HG03354 (cell line): ENCODE measurements around the gene EPHB3.

Experiments
- ATAC-seq: cut with Tn5 transposase; IDR thresholded peaks from one replicate; pipeline ENCODE4 v1.9.1; 2021; ENCODE audit warnings: mild to moderate bottlenecking; ENCODE audit not compliant: unreplicated experiment, poor library complexity, severe bottlenecking

The EPHB3 gene

GRCh38 chr3:184594371-184595001 is 32.9 kb downstream of the EPHB3 start:
- no peak for ATAC-seq

- ATAC-seq = no peak
Observed at GRCh38 chr3:184595726-184596125, 34.1 kb downstream of the EPHB3 start.

DNA sequence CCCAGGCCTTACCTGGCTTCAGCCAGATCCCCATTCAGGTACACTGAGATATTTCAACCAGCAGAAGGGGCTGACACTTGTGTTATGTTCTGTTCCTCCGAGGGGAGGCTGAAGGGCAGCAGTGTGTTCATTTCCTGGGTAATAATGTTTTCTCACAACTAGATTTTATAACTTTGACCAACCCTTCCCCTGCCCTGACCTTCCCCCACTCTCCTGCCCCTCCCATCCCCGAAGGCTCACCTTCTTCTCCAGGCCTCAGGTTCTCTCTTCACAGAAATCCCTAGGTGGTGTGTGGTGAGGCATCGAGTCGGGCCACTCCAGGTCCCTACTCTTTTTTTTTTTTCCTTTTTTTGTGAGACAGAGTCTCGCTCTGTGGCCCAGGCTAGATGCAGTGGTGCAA is 34.6 kb downstream of the EPHB3 start:
- no peak for ATAC-seq

- no peak for ATAC-seq
Observed at GRCh38 chr3:184596886-184597575, 35.4 kb downstream of the EPHB3 start.

GRCh38 chr3:184597829-184598573 is 36.4 kb downstream of the EPHB3 start:
- ATAC-seq = no peak

GRCh38 chr3:184598574-184598927 is 37.0 kb downstream of the EPHB3 start:
- no peak for ATAC-seq

DNA sequence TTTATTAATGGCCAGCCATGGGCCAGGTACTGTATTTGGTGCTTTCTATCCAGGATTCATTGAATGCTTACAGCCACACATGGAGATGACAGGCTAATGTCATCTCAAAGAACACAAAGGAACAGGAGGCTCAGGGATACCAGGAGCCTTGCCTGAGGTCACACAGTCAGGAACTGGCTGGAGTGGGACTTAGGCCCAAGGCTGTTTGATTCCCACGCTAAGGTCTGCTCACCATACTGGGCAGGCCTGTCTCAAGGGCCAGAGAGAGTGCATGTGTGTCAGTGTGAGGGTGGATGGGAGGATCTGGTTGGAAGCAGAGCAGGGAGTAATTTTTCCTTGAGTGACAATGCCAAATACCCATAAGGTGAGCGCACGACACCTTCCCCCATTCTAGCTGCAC is 37.6 kb downstream of the EPHB3 start:
- ATAC-seq = no peak

- no peak for ATAC-seq
Observed at GRCh38 chr3:184600685-184601377, 39.2 kb downstream of the EPHB3 start.

DNA sequence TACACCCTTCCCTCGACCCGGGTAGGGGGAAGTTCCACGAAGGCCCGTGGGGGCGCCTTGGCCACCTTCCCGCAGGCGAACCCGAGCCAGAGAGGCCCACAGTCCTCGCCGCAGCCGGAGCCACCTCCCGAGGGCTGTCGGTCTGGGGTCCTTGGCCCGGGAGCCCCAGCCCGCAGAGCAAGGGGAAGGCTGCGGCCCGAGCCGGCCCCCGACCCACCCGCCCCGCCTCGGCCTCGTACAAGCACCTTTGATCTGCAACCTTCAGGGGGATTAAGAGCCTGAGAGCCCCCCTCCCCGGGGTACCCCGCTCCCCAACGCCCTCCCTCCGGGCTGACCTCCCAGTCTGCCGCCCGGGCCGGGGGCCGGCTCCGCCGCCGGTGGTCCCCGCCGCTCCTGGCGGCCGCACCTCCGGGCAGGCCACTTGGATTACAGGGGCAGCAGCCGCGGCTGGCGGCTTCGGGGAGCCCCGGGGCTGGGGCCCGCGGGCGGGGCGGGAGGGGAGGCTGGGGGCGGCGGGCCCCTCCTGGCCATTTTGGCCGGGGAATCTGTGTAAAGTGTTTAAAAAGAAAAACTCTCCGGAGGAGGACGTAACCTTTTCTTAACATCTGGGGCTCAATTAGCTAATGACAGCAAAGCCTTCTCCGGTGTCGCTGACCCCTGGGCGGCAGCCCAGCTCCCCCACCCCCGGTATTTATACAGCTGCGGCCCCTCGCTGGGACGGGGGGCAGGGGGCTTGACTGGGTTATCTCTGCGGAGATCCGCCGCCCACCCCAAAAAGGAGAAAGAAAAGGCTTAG is 40.2 kb downstream of the EPHB3 start:
- ATAC-seq = no peak

- no peak for ATAC-seq
Observed at GRCh38 chr3:184602372-184603150, 41.0 kb downstream of the EPHB3 start.

DNA sequence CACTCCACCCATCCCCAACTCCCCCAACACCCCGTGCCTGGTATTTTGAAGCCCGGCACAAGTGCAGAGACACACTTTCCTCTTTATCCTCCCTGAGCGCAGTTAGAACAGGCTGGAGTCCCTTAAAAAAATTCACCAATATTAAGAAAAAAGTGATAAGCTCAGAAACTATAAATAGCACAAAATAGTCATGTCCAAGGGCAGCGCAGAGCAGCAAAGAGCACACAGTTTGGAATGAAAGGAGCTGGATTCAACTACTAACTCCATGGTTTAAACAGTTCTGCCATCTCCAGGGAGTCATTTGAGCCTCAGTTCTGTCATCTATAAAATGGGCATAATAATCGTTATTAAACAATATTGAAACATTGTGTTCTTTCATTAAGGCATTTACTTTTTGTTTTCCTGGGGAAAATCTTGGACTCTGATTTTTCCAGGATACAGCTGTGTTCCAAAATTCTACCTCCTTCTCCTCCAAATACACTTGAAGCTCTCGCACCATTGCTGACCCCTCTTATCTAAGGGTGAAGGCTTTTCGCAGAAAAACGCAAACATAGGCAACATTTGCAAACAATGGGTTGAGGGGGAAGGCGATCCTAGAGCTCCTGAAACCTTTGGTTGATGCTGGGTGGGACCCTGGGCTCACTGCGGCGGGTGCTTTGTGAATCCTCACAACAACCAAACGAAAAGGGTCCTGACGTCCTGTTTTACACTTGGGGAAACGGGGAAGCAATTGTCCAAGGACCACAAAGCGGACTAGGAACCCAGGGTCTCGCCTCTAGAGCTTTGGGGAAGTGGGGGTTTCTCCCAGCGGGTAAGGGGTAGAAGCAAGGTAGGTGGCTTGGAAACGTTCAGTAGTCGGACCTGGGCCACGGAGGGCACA is 41.8 kb downstream of the EPHB3 start:
- ATAC-seq = no peak

DNA sequence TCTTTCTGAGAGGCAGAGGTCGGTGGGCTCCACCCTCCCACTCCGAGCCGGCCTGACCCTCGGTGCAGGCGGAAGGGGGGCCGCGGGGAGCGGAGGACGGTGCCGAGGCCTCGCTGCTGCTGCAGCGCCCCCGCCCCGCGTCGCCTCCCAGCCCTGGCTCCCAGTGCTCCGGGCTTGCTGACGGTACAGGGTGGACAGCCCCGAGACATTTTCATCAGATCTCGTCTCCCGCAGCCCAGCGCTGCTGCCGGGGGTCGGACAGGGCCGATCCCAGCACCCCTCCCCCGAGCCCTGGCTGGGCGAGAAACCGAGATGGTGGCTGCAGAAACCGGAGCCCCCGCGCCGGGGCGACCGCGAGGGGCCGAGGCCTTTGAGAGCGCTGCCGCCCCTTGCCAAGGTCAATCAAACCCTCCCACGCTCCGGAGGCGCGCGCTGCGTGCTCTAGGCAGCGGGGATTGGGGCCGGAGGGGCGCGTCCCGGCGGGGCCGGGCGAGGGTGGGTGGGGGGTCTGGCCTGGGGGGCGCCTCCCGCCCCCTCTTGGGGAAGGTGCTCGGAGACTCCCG is 42.5 kb downstream of the EPHB3 start:
- no peak for ATAC-seq

DNA sequence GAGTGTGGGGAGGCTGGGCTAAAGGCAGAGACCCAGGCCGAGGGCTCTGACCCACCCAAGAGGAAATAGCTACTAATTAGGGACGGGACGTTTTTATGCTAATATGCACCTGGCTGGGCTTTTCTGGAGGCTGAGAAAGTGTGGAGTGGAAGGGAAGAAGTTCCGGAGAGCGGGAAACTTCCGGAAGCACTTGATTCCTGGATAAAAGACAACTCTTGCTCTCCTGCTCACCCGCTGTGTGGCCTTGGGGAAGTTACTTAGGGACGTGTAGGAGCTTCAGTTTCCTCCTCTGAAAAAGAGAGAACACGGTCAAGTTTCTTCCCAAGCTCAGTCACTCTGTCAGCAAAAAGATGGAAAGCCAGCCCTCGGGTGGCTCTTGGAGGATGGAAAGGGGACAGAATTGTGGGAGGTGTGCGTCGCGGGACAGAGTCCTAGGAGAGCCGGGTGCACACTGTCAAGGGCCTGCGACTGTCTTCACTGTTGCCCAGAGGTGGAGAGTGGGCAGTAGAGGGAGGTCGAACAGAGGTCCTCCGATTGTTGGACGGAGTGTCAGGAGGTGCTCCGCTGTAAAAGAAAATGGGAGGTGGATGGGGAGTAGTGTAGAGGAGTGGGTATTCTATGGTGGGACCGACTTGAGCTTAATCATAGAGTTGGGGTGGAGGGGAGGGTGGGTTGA is 43.2 kb downstream of the EPHB3 start:
- ATAC-seq = no peak

DNA sequence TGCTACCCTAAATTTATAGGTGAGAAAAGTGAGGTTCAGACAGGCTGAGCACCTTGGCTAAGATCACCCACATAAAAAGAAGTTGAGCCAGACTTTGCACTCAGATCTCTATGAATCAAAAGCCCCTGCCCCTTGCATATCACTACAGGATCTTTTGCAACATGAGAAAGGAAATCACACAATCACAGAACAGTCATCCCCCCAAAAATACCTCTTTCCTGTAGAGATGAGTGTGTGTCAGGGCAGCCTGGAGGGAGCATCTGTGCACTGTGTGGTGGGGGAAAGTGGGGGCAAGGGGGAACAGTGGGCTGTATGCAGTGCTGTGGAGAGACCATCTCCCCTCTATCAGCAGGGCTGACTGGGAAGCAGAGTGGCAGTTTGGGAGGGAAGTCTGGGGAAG is 46.6 kb downstream of the EPHB3 start:
- no peak for ATAC-seq

- no peak for ATAC-seq
Observed at GRCh38 chr3:184609476-184610244, 48.1 kb downstream of the EPHB3 start.

- ATAC-seq = no peak
Observed at GRCh38 chr3:184610245-184610871, 48.8 kb downstream of the EPHB3 start.
